ENCODE results near the gene BEND6.
"Not testable (repeated sequence)": the region's sequence is repeated elsewhere in the genome, so short reads cannot be mapped to it uniquely, and the experiment has no call there.

GRCh38 chr6:57047859-57048258 lies 93.0 kb downstream of the BEND6 start:
- not testable (repeated sequence) for TF ChIP-seq EP300, CTCF, POLR2AphosphoS5 (IDR thresholded peaks at IDR 0.05)
